SH-SY5Y (cell line): Measurements from ENCODE around the gene EIF1AD.

Source experiments
- GATA2 ChIP-seq: IDR thresholded peaks from 2 replicates; pipeline ENCODE4 v1.6.1; 2011; ENCODE audit warnings: mild to moderate bottlenecking, low read depth, low read length
- GATA3 ChIP-seq: IDR thresholded peaks from 2 replicates; pipeline ENCODE4 v1.6.1; 2011; ENCODE audit warnings: low read depth, mild to moderate bottlenecking, low read length, moderate library complexity

- no peak for TF ChIP-seq GATA2
- TF ChIP-seq GATA3: no peak
Observed at GRCh38 chr11:65988791-65989592, 13.0 kb downstream of the EIF1AD start.
